Measurements from ENCODE around the gene LCLAT1. TPM values are rescaled to one million over a fixed set of nuclear protein-coding genes. Genes with fewer than 3 reads are reported as not detected.

LCLAT1 gene
- total RNA-seq, 2 donors from 2014 or later: 18.0 to 20.6 TPM

GRCh38 chr2:30647752-30648457 is 200.9 kb downstream of the LCLAT1 start:
- intact Hi-C loops (cut with DNase I, micrococcal nuclease): no loop called here
- DNase-seq: no peak
- peak; percentile 61 for ATAC-seq

GRCh38 chr2:30649278-30649677 is 202.2 kb downstream of the LCLAT1 start:
- DNase-seq: no peak
- intact Hi-C loops (cut with DNase I, micrococcal nuclease): no loop called here
- no peak for ATAC-seq

- ATAC-seq (no peak), DNase-seq (no peak)
- intact Hi-C loops (cut with DNase I, micrococcal nuclease): no loop called here
Measured at GRCh38 chr2:30649828-30650227, 202.8 kb downstream of the LCLAT1 start.

GRCh38 chr2:30652271-30652915 is 205.3 kb downstream of the LCLAT1 start:
- DNase-seq (no peak), ATAC-seq (no peak)
- intact Hi-C loops (cut with DNase I, micrococcal nuclease): no loop called here

GRCh38 chr2:30653847-30654246 is 206.8 kb downstream of the LCLAT1 start:
- DNase-seq (no peak), ATAC-seq (no peak)
- intact Hi-C loops (cut with DNase I, micrococcal nuclease): no loop called here

GRCh38 chr2:30654404-30654803 is 207.4 kb downstream of the LCLAT1 start:
- no peak for DNase-seq
- no peak for ATAC-seq
- intact Hi-C loops (cut with DNase I, micrococcal nuclease): no loop called here

GRCh38 chr2:30655211-30655610 is 208.2 kb downstream of the LCLAT1 start:
- ATAC-seq: no peak
- DNase-seq: no peak
- intact Hi-C loops (cut with DNase I, micrococcal nuclease): no loop called here

- ATAC-seq (no peak), DNase-seq (no peak)
- intact Hi-C loops (cut with DNase I, micrococcal nuclease): no loop called here
Measured at GRCh38 chr2:30655660-30656059, 208.6 kb downstream of the LCLAT1 start.

- DNase-seq: no peak
- no peak for ATAC-seq
- intact Hi-C loops (cut with DNase I, micrococcal nuclease): no loop called here
Measured at GRCh38 chr2:30656079-30656478, 209.0 kb downstream of the LCLAT1 start.

GRCh38 chr2:30661173-30662107 is 214.4 kb downstream of the LCLAT1 start:
- ATAC-seq: no peak
- intact Hi-C loops (cut with DNase I, micrococcal nuclease): no loop called here
- DNase-seq: no peak

GRCh38 chr2:30662268-30663131 is 215.5 kb downstream of the LCLAT1 start:
- intact Hi-C loops (cut with DNase I, micrococcal nuclease): no loop called here
- peak; percentile 27 to 48 for DNase-seq

GRCh38 chr2:30663321-30663720 is 216.3 kb downstream of the LCLAT1 start:
- intact Hi-C loops (cut with DNase I, micrococcal nuclease): no loop called here
- ATAC-seq (no peak), DNase-seq (no peak)

More at GRCh38 chr2:30662268-30663131, 215.5 kb downstream of the LCLAT1 start:
- ATAC-seq: peak; percentile 95

GRCh38 chr2:30663806-30664205 is 216.8 kb downstream of the LCLAT1 start:
- DNase-seq: no peak
- intact Hi-C loops (cut with DNase I, micrococcal nuclease): no loop called here
- no peak for ATAC-seq

GRCh38 chr2:30664761-30665358 is 217.8 kb downstream of the LCLAT1 start:
- intact Hi-C loops (cut with DNase I, micrococcal nuclease): no loop called here
- no peak for ATAC-seq
- DNase-seq: no peak

GRCh38 chr2:30665761-30666265 is 218.8 kb downstream of the LCLAT1 start:
- intact Hi-C loops (cut with DNase I, micrococcal nuclease): no loop called here
- ATAC-seq (no peak), DNase-seq (no peak)

- ATAC-seq: peak; percentile 38
- DNase-seq: peak in 1 of 2 donors; percentile 48
- intact Hi-C loops (cut with DNase I, micrococcal nuclease): no loop called here
Measured at GRCh38 chr2:30666266-30666874, 219.3 kb downstream of the LCLAT1 start.

GRCh38 chr2:30670453-30670852 is 223.4 kb downstream of the LCLAT1 start:
- DNase-seq: no peak
- intact Hi-C loops (cut with DNase I, micrococcal nuclease): no loop called here
- ATAC-seq: no peak

GRCh38 chr2:30673127-30673526 is 226.1 kb downstream of the LCLAT1 start:
- DNase-seq: no peak
- intact Hi-C loops (cut with DNase I, micrococcal nuclease): no loop called here
- ATAC-seq: no peak

Measured in left colon (tissue), 2 donors.